GM12865 (cell line): Measurements from ENCODE around the gene ZNF608.

Experiments
- DNase-seq: peaks from one replicate; pipeline ENCODE4 v3.0.0; 2010; ENCODE audit warnings: low read depth
- H3K4me3 ChIP-seq: 2 replicates; pipeline ENCODE4 v1.5.1; 2011; ENCODE audit warnings: mild to moderate bottlenecking, low read depth, low read length, control low read depth
- TF ChIP-seq, protein P1 (sequence below): IDR thresholded peaks from 2 replicates; pipeline ENCODE4 v1.5.1; 2011; ENCODE audit warnings: low read length, control low read depth, low read depth, inconsistent platforms; ENCODE audit not compliant: insufficient read depth; ENCODE audit errors: missing control alignments

Gene ZNF608

DNA sequence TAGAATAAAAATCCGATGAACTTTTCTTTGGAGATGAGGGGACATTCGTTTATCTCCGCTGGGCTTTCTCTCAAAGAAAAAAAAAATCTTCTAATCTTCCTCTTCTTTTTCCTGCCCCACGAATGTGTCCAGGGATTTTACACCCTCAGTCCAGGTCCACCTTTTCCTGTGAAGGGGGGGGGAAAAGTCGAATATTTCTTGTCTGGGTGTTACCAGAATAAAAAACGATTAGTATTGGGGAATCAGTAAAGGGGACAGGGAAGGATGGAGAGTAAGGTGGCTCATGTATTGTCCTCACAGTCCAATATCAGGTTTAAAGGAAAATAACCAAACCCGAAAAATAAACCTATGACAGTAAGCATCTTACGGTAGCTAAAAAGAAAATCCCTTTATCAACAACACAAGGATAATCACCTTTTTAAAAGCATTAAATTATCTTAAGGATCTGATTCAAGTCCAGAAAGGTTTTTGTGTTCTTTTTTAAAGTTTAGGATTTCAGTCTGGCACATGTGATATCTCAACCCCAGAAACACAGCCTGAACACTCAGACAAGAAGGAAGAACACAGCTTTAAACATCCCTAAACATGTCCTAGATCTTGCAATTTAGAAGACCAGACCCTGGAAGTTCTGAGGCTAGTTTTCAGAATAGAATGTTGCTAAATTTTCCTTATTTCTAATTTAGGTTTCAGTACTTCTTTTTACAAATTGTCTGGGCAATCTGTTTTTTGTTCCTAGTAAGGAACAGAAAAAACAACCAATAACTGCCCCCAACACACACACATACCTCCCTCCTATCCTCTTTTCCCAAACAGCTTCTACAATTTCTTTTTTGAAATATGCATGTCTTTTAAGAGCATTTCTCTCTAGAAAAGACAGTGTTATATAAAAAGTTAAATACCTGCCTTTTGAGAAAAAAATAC, 1.2 kb downstream of the ZNF608 start:
- no peak for DNase-seq
- TF ChIP-seq, protein P1, sequence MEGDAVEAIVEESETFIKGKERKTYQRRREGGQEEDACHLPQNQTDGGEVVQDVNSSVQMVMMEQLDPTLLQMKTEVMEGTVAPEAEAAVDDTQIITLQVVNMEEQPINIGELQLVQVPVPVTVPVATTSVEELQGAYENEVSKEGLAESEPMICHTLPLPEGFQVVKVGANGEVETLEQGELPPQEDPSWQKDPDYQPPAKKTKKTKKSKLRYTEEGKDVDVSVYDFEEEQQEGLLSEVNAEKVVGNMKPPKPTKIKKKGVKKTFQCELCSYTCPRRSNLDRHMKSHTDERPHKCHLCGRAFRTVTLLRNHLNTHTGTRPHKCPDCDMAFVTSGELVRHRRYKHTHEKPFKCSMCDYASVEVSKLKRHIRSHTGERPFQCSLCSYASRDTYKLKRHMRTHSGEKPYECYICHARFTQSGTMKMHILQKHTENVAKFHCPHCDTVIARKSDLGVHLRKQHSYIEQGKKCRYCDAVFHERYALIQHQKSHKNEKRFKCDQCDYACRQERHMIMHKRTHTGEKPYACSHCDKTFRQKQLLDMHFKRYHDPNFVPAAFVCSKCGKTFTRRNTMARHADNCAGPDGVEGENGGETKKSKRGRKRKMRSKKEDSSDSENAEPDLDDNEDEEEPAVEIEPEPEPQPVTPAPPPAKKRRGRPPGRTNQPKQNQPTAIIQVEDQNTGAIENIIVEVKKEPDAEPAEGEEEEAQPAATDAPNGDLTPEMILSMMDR: no peak
- peak overlapping the region; percentile 95 for H3K4me3 ChIP-seq

DNA sequence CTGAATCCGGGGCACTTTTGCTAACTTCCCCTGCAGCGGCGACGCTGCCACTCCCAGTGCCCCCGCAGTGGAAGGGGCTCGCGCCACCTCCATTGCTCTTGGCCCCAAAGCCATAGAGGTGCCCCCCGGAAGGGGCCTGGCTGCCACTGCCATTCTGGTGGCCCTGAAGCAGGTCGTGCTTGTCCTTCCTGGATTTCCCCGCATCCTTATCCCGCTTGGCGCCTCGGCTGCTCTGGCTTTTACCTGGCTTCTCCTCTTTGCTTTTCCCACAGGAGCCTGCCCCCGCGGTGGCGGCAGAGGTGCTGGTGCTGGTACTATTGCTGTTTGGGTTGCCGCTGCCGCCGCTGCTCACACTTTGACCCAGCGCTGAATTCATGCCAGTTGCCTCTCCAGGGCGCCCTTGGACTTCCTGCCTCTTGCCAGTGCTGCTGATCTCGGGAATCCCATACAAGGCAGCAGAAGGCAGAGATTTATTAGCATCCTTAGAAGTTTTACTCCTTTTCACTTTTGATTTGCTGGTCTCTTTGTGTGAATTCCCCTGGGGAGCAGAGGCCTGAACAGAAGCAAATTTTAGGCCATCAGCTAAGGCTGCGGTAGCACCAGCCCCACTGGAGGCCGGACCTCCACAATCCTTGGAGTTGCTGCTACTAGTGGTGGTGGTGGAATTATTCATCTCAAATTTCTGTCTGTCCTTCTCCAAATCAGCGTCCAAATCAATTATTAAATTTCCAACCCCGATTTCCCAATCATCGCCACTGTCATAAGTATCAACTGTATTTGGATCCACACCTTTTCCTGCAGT, 2.1 kb downstream of the ZNF608 start:
- peak overlapping the region; percentile 95 for H3K4me3 ChIP-seq
- peak; percentile 60 for DNase-seq
- TF ChIP-seq, protein P1: no peak

DNA sequence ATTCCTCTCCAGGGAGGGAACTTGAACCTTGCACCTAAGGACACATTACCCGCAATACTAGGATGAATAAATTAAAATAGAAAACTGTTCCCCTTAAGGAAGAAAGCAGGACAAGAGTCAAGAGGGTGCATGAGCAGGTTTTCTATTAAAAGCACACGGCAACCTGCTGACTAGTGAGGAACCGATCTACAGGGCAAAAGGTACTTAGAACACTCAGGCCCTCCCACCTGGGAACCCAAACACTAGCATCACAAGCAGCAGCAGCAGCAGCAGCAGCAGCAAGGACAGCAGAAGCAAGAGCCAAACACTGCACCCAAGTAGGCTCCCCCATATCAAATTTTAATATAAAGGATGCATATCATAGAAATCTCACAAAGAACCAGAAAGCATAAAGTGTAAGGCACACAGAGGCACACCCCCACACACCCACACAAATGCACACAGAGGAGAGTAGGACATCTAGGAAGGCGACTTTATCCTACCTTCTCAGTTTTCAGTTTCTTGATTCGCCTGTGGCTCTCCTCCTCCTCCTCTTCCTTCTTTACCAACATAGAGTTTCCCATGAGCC, 2.8 kb downstream of the ZNF608 start:
- peak; percentile 80 for DNase-seq
- TF ChIP-seq, protein P1: no peak
- H3K4me3 ChIP-seq: peak overlapping the region; percentile 95

DNA sequence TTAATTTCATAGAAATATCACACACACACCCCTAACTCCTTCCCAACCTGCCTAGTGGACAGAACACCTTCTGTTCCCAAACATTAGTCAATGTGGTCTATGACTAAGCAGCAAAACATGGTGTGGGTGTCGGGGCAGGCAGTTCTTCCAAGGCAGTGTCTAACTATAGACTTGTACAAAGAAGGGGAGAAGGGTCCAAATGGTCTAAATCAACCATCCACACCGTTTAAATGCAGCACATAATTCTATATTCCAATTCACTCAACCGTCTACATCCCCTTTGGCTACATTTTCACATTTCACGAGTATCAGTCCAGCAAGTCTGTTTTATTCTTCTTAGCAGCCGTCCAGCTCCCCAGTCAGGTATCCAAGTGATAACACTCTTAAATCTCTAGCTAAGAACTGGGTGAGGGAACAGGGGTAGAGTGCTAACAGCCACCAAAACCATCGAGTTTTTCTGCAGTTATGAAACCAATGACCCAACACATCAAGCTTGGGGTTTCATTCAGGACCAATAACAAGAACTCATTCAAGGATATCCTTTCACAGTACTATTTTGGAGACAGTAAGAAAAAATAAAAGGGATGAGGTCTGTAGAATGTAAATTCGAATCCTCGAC, 3.3 kb downstream of the ZNF608 start:
- TF ChIP-seq, protein P1: no peak
- DNase-seq: peak; percentile 81
- peak overlapping the region; percentile 95 for H3K4me3 ChIP-seq

DNA sequence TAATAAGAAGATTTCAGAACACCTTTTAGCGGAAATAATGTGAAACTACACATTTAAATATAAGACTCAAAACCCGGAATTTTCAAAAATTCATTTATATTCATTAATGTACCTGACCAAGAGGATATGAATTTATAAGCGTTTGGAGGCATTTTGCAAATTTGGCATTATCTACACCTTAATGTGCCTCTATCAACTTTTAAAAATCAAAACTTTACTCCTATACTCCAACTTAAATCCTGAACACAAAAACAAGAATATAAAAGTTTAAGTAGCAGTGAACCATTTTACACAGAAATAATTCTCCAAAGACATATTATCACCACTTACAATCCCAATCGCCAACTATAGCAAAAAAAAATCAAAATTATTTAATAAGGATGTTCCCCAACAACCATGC, 3.9 kb downstream of the ZNF608 start:
- TF ChIP-seq, protein P1: no peak
- H3K4me3 ChIP-seq: peak overlapping the region; percentile 95
- DNase-seq: no peak

DNA sequence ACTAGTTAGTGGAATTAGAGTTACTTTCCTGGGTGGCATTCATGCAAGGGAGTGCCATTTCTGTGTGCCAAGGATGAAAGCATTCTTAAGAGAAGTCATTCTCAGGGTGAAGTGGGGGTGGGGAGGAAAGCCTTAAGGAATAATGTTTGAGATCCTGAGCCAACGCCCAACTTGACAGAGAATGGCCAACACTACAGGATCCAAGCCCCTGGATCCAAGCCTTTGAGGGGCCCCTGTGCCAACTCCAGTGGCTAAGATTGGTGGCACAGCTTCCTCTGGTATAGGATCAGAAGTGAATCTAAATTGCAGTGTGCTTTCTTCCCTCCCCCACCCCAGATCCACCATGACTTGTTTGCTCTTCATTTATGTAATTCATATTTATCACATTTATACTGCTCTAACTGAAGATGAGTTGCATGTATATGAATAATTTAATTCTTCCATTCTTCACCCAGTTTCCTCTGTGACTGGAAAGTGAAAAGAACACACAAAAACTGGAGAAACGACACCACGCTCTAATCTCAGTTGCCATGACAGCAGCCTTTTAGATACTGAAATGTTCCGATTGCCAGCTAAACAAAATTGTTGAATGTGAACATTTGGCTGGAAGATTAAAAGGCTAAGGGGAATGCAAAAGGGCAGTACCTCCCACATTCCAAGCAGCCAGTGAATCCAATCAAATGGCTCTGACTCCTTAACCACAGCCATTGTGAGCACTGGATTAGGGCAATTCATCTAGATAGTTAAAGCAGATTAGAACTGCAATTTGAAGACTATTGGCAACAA, 4.5 kb downstream of the ZNF608 start:
- TF ChIP-seq, protein P1: no peak
- no peak for DNase-seq
- peak overlapping the region; percentile 95 for H3K4me3 ChIP-seq
